ENCODE measurements around the gene ADAP1. TPM values are rescaled to one million over a fixed set of nuclear protein-coding genes. Genes with fewer than 3 reads are reported as not detected.
A peak's percentile ranks its signal among the peaks of the same experiment; 100 is the strongest.

ADAP1 gene
- total and polyA plus RNA-seq, 2 of the 13 experiments (the other 11 are each of a cell fraction or from before 2014, with no cell fraction given), result 10.5 to 24.6 TPM

- TF ChIP-seq, protein P1, sequence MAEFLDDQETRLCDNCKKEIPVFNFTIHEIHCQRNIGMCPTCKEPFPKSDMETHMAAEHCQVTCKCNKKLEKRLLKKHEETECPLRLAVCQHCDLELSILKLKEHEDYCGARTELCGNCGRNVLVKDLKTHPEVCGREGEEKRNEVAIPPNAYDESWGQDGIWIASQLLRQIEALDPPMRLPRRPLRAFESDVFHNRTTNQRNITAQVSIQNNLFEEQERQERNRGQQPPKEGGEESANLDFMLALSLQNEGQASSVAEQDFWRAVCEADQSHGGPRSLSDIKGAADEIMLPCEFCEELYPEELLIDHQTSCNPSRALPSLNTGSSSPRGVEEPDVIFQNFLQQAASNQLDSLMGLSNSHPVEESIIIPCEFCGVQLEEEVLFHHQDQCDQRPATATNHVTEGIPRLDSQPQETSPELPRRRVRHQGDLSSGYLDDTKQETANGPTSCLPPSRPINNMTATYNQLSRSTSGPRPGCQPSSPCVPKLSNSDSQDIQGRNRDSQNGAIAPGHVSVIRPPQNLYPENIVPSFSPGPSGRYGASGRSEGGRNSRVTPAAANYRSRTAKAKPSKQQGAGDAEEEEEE (CRISPR knock-in tag; IDR thresholded peaks at IDR 0.05; ENCODE audit: borderline replicate concordance), result no peak
- TF ChIP-seq ZNF782 (CRISPR knock-in tag; IDR thresholded peaks at IDR 0.05; ENCODE audit: borderline replicate concordance) (peak; percentile 49; the same call in 1 of the 2 replicates), ZNF17 (CRISPR knock-in tag; IDR thresholded peaks at IDR 0.05) (no peak), ZNF556 (CRISPR knock-in tag; IDR thresholded peaks at IDR 0.05; ENCODE audit: borderline replicate concordance) (peak; percentile 69; the same call in 1 of the 2 replicates), CREB1 (IDR thresholded peaks at IDR 0.05) (peak; percentile 53; the same call in 1 of the 2 replicates), CREB1 (CRISPR knock-in tag; IDR thresholded peaks at IDR 0.05) (no peak), NFATC3 (CRISPR knock-in tag; IDR thresholded peaks at IDR 0.05) (no peak), ZNF800 (CRISPR knock-in tag; IDR thresholded peaks at IDR 0.05) (peak; percentile 78; the same call in 1 of the 2 replicates), YY1 (IDR thresholded peaks at IDR 0.05; ENCODE audit: insufficient read depth, insufficient replicate concordance, low read depth, low read length) (peak; percentile 83), ZNF670 (CRISPR knock-in tag; IDR thresholded peaks at IDR 0.05; ENCODE audit: borderline replicate concordance) (peak; percentile 44; the same call in 1 of the 2 replicates), PCBP1 (IDR thresholded peaks at IDR 0.05; ENCODE audit: borderline replicate concordance, low read depth, low read length) (no peak), POLR2A (IDR thresholded peaks at IDR 0.05; ENCODE audit: insufficient read depth in 1 of 2, low read depth in 2 of 2, low read length in 2 of 2) (peak; percentile 58 to 67), DRAP1 (CRISPR knock-in tag; IDR thresholded peaks at IDR 0.05) (0 out of 2 replicates have a peak, but pooled peaks have one; percentile 17), RFXANK (CRISPR knock-in tag; IDR thresholded peaks at IDR 0.05) (0 out of 2 replicates have a peak, but pooled peaks have one; percentile 10), ZNF460 (CRISPR knock-in tag; IDR thresholded peaks at IDR 0.05; ENCODE audit: borderline replicate concordance) (no peak), CREBL2 (CRISPR knock-in tag; IDR thresholded peaks at IDR 0.05; ENCODE audit: borderline replicate concordance) (peak; percentile 79; the same call in 1 of the 2 replicates)
Observed at GRCh38 chr7:876077-876971, 78.2 kb downstream of the ADAP1 start, which contains the start of gene GET4 (continued).
